Measurements from ENCODE around the gene MMP25.

- no peak for TF ChIP-seq CTCF (IDR thresholded peaks at IDR 0.05; ENCODE audit: low read depth, low read length, poor library complexity, severe bottlenecking)
- no peak for TF ChIP-seq EZH2phosphoT487 (IDR thresholded peaks at IDR 0.05; ENCODE audit: borderline replicate concordance, low read length)
Measured at GRCh38 chr16:3029491-3030221, 16.7 kb upstream of the MMP25 start.

Measured in DOHH2 (cell line).